Fibroblast of skin of back (primary cell): ENCODE measurements around the gene MESP2.
A peak's percentile ranks its signal among the peaks of the same experiment; 100 is the strongest.
"Not testable (repeated sequence)": the region's sequence is repeated elsewhere in the genome, so short reads cannot be mapped to it uniquely, and the experiment has no call there.

Experiments used
- DNase-seq: peaks from one replicate; pipeline ENCODE4 v3.0.0-alpha.2; 2013

MESP2 gene

DNA sequence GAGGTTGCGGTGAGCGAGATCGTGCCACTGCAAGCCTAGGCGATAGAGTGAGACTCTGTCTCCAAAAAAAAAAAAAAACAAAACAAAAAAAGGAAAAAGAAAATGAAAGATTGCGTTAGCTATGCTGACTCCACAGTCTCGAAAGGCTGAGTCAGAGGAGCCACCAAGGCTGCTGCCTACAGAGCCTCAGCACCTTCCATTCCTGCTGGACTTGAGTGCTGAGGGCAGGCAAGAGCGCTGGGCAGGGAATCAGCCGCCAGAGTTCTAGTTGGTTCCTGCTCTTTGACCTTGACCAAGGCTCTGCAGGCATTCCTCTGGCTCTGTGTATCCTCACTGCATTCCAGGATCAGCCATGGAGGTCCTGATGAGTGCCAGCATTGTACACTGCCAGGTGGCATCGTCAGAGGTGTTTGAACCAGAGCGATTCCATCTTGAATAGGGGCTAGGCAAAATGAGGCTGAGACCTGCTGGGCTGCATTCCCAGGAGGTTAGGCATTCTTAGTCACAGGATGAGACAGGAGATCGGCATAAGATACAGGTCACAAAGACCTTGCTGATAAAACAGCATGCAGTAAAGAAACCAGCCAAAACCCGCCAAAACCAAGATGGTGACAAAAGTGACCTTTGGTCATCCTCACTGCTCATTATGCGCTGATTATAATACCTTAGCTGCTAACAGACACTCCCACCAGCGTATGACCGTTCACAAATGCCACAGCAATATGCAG, 5.9 kb downstream of the MESP2 start:
- peak; percentile 49 for DNase-seq

DNA sequence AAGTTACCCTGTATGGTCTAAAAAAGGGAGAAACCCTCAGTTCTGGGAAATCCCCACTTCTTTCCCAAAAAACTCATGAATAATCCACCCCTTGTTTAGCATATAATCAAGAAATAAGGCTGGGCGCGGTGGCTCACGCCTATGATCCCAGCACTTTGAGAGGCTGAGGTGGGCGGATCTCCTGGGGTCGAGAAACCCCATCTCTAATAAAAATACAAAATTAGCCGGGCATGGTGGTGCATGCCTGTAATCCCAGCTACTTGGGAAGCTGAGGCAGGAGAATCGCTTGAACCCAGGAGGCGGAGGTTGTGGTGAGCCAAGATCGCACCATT, 6.5 kb downstream of the MESP2 start:
- DNase-seq, result not testable (repeated sequence)

DNA sequence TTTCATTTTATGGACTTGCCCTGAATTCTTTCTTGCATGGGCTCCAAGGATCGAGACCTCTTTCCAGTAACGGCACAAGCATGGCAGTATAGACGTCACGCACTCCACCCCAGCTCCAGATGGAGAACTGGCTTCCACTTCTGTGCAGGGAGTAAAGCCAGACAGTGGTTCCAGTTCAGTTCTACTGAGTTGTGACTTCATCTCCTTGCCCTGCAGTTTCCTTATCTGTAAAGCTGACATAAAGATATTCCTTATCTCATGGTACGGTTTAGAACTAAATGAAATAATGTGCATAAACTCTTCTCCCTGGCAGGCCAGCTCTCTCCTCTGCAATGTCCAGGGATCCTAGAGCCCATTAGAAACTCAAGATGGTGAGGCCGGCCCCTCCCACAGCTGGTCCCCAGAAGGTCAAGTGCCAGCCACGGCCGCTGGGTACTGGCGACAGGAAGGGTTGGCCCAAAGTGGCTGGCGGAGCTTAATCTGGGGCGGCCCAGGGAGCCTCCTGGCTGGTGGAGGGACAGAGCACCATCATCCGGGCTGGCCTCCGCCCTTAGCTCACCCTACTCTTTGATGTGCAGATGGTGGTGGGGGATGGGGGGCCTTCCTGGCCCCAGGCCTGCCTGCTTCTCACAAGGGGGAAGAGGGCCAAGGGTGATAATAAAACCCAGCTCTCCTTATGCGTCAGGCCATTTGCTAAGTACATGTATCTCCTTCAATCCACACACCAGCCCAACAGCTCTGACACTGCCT, 7.2 kb downstream of the MESP2 start:
- no peak for DNase-seq

DNA sequence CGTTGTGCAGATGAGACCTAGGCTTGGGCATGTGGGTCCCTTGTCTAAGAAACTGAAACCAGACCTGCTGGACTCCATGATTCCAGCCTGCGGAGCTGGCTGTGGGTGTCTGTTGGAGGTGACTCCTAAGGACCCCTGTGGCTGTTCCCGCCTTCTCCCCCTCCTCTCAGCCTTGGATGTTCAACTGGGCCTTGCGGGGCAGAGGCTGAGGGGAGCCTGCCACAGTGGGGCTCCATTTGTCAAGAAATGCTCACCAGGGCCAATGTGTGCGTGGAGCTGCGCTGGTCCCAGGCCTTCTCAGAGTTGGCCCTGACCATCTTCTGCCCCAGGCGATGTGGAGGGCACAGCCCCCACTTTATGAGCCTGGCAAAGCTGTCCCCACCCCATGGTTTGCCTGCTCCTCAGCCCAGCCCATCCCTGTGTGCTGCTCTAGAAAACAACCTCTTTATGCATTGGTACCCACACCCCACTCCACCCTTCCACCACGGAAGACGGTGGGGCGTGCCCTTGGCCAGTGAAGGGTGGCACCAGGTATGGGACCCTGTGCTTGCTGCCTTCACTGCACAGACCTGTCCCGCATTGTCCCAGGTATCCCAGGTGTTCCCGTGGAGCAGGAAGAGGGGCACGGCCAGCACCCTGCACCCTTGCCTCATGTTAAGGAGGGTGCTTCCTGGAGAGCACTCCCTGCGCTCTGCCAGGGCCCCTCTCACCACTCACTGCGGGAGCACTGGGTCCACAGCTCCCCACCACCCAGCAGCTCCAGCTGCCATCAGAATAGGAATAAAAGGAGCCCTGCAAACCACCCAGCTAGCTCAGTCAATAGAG, 7.9 kb downstream of the MESP2 start:
- DNase-seq, result no peak

DNA sequence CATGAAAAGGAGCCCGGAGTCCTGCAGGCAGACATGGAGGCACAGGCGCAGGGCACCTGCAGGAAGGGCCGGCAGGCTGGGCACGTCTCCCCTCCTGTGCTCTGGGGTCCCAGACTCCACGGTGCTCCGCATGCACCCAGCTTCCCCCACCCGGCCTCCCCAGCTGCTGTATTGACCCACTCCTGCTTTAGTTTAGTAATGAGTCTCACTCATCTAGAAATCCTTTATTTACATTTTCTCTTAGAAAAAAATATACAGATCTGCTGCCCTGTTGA, 8.5 kb downstream of the MESP2 start:
- DNase-seq, result no peak

DNA sequence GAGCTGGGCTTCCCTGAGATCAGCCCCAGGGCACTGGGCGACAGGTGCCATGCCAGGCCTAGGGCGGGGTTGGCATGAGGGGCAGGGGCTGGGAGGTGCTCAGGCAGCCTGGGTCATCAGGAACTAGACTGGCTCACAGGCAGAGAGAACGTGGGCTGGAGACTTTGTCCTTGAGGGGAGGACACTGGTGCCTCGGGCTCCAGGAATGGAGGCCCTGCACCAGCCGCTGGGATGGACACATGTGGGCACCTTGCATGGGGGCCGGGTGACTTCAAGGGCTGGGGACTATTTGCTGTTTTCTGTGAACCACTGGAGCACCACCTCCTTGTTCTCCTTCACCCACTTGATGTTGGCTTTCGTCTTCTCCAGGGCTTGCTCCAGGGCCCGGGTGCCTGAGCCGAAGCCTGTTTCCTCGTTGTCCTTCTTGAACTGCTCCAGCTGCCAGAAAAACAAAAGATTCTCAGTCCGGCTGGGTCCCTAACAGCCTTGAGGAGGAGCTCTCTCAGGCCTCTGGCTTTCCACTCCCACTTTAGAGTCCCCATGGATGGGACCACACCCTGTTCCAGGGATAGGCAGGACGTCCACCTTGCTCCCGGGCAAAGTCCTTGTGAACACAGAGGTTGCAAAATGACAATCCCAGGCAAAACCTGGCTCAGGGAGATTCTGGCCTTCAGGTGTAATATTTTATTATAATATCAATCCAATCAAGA, 9.1 kb downstream of the MESP2 start:
- DNase-seq, result no peak

DNA sequence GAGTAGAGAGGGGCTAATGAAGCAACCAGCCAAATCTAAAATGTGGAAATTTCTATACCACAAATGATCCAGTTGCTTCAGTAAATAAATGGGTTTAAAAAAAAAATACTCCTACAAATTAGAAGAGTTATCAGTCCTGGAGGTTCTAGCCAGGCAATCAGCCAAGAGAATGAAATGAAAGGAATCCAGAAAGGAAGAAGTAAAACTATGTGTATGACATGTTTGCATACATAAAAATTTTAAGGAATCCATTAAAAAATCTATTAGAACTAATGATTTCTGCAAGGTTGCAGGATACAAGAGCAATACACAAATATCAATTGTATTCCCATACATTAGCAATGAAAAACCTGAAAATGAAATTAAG, 9.6 kb downstream of the MESP2 start:
- peak; percentile 59 for DNase-seq

DNA sequence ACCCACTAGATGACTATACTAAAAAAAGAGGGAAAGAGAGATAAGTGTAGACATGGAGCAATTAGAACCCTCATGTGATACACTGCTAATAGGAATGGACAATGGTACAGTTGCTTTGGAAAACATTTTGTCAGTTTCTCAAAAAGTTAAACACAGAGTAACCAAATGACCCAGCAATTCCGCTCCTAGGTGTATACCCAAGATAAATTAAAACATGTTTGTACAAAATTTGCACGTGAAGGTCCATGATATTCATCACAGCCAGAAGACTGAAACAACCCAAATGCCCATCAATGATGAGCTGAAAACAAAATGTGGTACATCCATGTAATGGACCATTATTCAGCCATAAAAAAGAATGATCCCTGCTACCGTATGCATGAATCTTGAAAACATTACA, 11.8 kb downstream of the MESP2 start:
- no peak for DNase-seq

DNA sequence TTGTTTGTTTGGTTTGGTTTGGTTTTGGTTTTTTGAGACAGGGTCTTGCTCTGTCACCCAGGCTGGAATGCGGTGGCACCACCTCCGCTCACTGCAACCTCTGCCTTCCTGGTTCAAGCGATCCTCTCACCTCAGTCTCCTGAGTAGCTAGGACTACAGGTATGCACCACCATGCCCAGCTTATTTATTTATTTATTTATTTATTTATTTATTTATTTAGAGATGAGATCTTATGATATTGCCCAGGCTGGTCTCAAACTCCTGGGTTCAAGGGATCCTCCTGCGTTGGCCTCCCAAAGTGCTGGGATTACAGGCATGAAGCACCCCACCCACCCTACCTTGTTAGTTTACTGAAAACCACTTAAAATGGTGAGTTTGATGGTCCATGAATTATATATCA, 12.5 kb downstream of the MESP2 start:
- DNase-seq, result not testable (repeated sequence)

DNA sequence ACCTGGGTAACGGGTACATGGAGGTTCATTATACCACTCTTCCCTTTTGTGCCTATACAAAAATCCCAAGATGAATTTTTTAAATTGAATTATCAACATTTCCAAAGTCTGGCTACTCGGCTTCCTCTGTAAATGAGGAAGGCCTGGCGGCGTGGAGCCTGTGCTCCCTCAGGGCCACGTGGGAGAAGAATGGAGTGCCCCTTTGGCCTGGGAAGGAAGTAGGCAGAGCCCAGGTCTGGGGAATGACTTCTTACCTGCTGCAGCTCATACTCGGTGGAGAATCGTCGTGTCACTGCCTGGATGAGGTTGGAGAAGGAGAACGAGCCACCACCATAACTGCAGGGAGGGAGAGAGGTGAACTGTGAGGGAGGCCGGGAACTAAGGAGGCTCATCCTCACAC, 14.1 kb downstream of the MESP2 start:
- DNase-seq, result no peak

DNA sequence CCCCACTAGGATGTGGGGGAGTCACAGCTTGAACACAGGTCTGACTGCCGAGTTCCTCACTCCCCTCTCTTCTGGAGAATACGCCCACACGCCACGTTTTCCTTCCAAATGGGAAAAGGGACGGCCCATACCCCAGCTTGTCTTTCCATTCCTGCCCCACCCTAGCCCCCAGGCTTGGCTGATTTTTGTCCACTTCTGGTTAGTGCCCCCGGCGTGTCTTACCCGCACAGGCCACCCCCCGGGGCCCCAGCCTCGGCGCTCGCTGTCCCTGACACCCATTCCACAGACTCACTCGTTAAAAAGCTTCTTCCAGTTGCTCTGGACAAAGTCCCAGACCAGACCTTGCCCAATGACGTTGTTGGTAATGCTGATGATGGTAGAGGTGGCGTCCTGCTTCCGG, 14.5 kb downstream of the MESP2 start:
- DNase-seq, result no peak

DNA sequence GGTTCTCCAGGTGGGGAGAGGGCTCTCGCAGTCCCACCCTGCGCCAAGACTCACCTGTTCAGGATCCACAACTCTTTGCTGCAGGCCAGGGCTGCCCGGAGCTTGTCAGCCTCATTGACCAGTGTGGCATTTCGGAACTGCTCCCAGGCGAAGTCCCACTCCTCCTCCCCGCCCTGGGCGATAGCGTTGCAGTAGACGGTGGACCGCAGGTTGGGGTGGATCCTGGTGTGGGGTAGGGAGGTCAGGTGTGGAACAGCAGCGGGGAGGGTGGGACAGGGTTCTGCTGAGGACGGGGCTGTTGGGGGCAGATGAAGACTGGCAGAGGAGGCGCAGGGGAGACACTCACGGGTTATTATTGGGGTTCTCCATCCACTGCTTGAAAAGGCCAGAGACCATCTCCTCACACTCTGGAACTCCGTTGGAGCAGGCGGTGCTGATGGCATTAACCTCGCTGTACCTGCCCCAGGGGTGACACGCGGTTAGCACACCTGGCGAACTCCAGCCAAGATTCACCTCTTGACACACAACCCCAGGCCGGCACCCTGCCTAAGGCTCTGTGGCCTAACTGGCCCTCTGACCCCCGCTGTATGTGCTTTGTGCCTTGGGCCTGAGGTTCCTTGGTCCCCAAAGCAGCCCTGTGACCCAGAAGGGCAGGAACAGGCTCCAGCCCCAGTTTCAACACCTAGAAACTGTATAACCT, 16.1 kb downstream of the MESP2 start:
- DNase-seq, result no peak

DNA sequence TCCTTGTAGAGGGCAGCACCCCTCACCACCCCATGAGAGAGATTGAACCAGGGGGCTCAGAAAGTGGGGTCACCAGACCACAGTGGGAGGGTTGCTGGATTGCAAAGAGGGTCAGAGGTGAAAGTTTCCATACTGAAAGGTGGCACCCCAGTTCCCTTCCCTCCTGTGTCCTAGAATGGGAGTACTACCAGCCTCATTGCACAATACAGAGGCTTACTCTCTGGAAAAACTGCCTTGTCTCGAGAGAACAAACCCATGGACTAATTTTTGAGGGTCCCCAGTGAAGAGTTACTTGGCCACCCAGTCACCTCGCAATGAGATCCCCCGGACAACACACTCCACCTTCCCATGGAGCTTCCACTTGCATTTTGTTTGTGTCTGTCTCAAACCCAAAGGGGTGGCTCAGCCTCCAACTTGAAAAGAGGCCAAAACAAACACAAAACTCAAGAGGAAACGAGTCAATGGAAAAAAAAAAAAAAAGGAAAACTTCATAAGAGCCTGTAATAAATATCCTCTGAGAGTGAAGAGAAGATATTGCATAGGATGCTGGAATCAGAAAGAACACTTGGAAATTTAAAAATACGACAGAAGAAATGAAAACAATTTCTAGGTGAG, 18.6 kb downstream of the MESP2 start:
- peak; percentile 66 for DNase-seq

DNA sequence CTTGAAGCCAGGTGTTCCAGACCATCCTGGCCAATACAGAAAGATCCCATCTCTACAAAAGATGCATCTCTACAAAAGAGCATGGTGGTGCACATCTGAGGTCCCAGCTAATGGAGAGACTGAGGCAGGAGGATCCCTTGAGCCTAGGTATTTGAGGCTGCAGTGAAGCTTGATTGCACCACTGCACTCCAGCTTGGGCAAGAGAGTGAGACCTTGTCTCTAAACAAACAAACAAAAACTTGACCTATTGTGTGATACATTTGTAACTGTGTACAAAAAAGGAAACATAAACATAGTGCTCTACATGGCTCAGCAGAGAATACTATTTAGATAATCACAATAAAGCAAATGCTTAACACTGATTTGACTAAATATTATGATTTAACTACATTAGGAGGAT, 19.9 kb downstream of the MESP2 start:
- DNase-seq, result no peak

DNA sequence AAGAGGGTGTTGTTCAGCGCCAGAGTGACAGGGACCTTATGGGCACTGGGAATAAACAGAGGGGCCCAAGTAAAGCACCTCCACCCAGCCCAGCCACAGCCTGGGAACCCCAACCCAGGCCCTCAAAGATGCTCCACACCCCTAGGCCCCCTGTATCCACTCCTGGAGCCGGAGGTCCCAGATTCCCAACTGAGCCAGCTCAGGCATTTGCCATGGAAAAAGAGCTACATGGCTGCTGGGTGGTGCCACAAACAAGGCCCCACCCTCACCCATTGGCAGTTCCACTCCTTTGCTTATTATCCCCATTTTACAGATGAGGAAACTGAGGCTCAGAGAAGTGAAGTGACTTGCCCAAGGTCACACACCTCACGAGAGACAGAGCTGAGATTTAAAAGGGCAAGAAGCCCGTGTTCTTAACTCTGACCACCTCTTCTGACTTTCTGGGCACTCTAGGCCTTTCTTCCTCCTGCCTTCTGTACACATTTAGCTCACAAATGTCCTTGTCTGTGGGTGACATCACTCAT, 21.6 kb downstream of the MESP2 start:
- no peak for DNase-seq

DNA sequence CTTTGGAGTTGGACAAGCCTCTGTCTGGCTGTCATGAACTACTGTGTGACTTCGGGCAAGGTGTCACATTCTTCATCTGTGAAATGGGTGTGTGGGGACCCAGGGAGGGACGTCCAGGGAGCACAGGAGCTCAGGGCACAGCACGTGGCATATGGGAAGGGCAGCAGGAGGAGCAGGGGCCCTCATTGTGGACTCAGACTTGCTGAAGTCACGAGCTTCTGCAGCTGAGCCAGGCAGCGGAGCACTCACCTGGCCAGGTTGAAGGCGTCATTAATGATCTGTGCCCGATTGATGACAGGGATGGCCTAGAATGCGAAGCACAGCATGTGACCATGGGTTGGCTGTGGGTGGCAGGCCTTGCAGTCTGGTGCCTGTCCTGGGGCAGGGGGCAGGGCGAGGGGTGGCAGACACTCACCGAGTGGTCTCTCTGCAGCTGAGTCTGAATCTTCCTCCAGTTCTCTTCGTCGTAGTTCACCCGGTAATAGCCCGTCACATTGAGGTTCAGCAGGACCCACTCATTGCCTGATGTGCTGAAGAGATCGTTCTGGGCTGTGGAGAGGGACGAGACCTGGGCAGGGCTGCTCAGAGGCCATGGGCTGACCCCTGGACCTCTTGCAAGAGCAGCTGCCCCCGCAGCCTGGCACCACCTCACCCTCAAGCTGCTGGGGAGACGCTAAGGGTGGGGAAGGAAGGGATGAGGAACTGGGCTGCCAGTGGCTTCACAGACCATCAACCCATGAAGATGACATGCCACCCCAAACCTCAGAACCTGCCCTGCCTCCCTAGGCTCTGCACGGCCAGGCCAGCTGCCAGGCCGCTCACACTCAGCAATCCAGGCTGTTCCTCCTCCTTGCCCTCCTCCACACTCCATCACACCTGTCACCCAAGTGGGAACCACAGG, 23.1 kb downstream of the MESP2 start:
- no peak for DNase-seq

DNA sequence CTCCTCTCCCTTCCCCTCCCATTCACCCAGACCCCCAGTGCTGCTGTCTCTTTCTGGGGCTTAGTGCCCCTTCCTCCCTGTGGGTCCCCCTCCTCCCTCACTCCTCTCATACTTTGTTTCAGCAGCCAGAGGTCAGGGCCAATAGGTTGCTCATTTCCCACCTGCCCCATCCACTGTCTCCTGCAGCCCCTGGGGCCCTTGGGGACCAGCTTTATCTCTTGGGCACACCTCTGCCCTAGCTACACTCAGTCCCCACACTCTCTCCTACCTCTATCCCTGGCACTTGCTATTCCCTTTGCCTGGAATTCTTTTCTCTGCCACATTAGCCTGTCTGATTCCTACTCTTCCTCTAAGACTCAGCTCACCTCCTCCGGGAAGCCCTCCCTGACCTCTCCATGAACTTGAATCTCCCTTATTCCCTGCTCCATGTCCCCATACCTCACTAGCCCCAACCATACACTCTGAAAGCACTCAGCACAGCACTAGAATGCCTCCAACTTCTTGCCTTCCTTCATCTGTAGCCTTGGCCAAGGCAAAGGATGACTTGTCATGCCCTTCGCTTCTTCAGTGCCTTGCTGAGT, 23.9 kb downstream of the MESP2 start:
- no peak for DNase-seq

DNA sequence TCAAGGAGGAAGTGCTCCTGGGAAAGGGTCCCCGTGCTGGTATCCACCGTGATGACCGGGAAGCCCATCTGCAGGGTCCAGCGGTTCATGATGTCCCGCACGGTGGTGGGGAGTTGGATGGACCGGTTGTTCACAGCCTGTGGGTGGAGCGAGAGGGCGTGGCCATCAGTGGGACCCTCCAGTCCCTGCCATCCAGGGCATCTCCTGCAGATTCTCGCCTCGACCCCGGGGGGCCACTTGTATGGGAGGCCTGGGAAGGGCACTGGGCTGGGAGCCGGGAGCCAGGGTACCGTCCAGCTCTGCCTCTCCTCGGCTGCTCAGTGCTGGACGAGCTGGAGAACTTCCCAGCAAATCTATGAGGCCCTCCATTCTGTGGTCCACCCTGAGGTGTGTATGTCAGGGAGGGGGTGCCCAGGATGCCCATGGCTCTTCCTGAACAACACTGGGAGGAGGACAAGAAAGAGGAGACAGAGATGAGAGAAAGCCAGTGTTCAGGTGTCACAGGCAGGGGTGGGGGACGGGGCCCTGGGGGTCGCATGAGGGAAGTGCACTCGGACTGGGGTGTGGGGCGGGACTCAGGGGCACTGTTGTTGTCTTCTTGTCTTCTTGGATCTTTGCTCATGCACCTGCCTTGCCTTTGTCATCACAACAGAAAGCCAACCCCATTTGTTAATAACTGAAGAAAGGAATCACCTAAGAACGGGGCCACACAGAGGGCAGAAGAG, 25.5 kb downstream of the MESP2 start:
- no peak for DNase-seq

DNA sequence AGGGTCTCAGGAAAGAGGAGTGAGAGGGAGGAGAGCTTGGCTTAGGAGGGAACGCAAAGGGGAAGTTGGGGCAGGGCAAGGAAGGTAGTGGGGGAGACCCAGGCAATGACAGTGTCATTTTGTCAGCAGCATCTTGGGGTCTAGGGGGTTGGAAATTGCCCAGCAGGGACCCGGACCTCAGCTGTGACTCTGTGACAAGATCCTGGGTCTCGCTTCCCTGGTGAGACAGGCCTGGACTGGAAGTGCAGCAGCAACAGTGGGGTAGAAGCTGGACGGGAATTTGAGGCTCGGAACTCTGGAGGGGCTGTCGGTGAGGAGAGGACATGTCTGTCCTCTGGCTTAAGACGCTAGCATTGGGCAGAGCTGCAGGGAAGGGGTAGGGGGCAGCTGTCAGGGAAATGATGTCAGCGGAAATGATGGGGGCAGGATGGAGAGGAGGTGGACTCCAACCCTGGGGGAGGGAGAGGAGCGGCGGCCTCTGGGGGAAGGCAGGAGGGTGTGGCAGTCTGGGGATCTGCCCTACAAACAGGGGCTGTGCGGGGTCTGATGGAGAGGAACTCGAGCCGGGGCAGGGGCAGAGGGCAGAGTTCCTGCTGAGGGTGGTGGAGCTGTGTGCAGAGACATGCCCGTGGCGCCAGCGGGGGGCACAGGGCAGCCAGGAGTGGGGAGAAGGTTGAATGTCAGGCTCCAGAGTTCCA, 26.2 kb downstream of the MESP2 start:
- DNase-seq, result no peak
